BLaER1 (cell line): ENCODE results near the gene GLB1L3.
"Not testable (repeated sequence)": the region's sequence is repeated elsewhere in the genome, so short reads cannot be mapped to it uniquely, and the experiment has no call there.

Experiments
- H3K27ac ChIP-seq: shearing (Covaris generic); formaldehyde crosslinking; 2 replicates; pipeline ENCODE4 v1.8.1; 2022
- H3K27me3 ChIP-seq: shearing (Covaris generic); formaldehyde crosslinking; 2 replicates; pipeline ENCODE4 v1.8.1; 2022
- H3K36me3 ChIP-seq: shearing (Covaris generic); formaldehyde crosslinking; 2 replicates; pipeline ENCODE4 v1.8.1; 2022
- H3K4me1 ChIP-seq: shearing (Covaris generic); formaldehyde crosslinking; 2 replicates; pipeline ENCODE4 v1.8.1; 2022
- H3K4me2 ChIP-seq: shearing (Covaris generic); formaldehyde crosslinking; 2 replicates; pipeline ENCODE4 v1.8.1; 2022
- H3K4me3 ChIP-seq: shearing (Covaris generic); formaldehyde crosslinking; 2 replicates; pipeline ENCODE4 v1.8.1; 2022
- H3K9ac ChIP-seq: shearing (Covaris generic); formaldehyde crosslinking; 2 replicates; pipeline ENCODE4 v1.8.1; 2022
- H3K9me3 ChIP-seq: shearing (Covaris generic); formaldehyde crosslinking; 2 replicates; pipeline ENCODE4 v1.8.1; 2022
- H4K20me1 ChIP-seq: shearing (Covaris generic); formaldehyde crosslinking; 2 replicates; pipeline ENCODE4 v1.8.1; 2022
- Cebpa-rat ChIP-seq: shearing (Covaris generic); IDR thresholded peaks from 2 replicates; pipeline ENCODE4 v1.8.1; 2022

The GLB1L3 gene

DNA sequence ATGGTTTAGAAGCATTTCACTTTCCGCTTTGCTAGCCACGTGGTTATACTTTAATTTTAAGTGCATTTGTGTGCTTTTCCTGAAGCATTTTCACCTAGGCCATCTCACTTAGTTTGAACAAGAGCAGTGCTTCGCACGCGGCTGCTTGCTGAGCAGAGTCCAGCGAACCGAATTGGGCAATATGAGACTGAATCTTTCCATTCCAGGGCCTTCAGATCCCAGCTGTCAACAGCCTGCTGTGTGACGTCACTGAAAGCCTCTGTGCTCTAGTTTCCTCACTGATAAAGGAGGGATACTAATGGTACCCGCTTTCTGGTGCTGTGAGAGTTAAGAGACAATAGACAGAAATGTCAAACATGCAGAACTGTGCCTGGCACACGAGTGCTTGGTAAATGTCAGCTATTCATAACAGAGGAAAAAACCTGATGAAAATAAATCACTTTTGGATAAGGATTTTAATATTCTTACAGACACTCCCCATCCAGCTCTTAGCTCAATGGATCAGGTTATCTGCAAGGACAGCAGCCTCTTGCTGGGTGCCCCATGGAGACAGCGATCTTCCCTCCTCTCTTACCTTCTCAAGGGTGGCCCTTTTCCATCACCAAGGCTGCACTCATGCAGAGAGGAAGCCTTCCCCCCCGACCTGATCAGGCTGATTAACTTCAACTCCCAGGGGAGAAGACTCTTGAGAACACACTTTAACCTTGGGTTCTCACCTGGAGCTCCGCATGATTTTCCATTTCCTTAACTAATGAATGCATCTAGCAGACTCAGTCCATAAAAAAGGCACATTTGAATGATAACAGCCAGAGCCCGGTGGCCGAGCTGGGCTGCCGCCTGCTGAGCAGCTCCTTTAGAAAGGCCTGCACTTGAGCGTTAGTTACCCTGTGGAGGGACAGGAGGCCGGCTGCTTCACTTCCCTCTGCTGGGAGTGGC is 3.5 kb upstream of the GLB1L3 start:
- no peak overlapping the region for H3K27ac ChIP-seq
- TF ChIP-seq Cebpa-rat, result no peak
- H3K27me3 ChIP-seq, result peaks cover 69% of the 10 kb centered on the region
- no peaks in the 10 kb centered on the region for H3K36me3 ChIP-seq
- no peak overlapping the region for H3K4me3 ChIP-seq
- H3K4me1 ChIP-seq, result peaks cover 45% of the 10 kb centered on the region
- no peaks in the 10 kb centered on the region for H3K9me3 ChIP-seq
- no peak overlapping the region for H3K9ac ChIP-seq
- peaks cover 47% of the 10 kb centered on the region for H4K20me1 ChIP-seq
- no peak overlapping the region for H3K4me2 ChIP-seq

DNA sequence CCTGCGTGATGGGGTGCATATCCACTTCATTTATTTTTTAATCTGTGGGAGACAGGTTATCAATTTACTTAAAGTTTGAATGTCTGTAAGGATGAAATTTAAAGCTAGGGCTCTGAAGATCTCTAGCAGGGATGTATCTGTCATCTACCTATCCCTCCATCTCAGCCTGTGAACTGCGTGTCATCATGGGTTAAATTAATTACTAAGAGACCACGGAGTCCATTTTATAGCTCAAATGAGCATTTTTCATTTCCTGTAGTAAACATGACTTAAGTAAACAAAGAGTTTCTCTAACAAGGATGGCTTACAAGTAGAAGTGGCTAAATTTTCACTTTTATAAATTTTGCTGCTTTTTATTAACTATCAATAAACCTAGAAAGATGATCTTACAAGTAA is 2.9 kb upstream of the GLB1L3 start:
- TF ChIP-seq Cebpa-rat, result no peak
- Histone ChIP-seq H3K4me3 (no peak overlapping the region), H3K27me3 (peaks cover 71% of the 10 kb centered on the region)

DNA sequence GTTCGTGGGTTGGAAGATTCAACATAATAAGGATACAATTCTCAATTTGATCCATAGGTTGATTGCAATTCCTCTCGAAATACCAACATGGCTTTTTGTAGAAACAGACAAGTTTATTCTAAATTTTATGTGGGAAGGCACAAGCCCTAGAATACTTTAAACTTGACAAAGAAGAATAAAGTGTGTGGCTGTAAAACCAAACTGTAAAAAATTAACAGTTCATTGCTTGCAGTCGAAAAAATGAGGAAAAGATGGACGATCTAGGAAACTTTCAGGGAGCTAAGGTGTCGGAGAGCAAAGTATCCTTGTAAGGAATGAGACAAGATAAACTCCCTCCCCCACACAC is 1.0 kb upstream of the GLB1L3 start:
- Histone ChIP-seq H3K4me2 (peak overlapping the region; percentile 93), H3K36me3 (no peaks in the 10 kb centered on the region), H3K27ac (no peak overlapping the region), H3K9ac (no peak overlapping the region), H3K4me3 (no peak overlapping the region; the same call in 1 of the 2 replicates), H3K4me1 (peaks cover 45% of the 10 kb centered on the region), H3K27me3 (peaks cover 83% of the 10 kb centered on the region), H4K20me1 (peaks cover 54% of the 10 kb centered on the region), H3K9me3 (peaks cover 7% of the 10 kb centered on the region)
- no peak for TF ChIP-seq Cebpa-rat

More for the DNA sequence above, 2.9 kb upstream of the GLB1L3 start:
- Histone ChIP-seq H4K20me1 (peaks cover 53% of the 10 kb centered on the region), H3K9me3 (peaks cover 3% of the 10 kb centered on the region), H3K4me2 (no peak overlapping the region), H3K9ac (no peak overlapping the region), H3K36me3 (no peaks in the 10 kb centered on the region), H3K4me1 (peaks cover 51% of the 10 kb centered on the region), H3K27ac (no peak overlapping the region)

DNA sequence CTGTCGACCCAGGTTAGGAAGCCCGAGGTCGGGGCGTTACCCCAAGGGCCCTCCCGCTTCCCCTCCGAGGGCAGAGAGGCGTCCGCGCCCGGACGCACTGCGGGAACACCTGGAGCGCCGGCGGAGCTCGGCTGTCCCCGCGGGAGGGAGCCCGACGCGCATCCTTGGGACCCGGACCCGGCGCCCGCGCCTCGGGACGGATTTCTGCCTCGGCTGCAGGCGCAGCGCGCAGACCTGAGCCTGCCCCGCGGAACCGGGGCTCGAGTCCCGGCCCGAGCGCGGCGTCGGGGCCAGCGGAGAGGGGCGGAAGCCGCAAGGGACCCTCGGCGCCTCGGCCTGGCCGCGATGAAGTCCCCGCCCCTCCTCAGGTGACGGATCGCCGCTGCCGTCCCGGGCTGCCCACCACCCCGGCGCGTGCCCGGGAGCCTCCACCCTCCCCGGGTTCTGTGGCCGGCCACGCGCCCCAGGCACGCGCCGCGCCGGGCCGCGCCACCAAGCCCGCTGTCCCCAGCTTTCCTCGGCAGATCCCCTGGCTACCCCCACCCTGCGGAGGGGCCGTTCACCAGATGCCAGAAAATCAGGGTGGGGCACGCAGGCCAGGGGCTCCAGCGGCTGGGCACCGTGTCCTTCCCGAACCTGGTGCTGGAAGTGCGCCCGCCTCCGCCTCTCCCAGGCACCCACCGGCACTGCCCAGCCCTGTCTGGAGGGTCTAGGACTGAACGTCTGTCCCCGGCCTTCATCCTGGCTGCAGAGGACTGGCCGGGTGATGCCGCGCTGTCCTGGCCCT is 410 bp downstream of the GLB1L3 start:
- Histone ChIP-seq H3K9me3 (peaks cover 7% of the 10 kb centered on the region), H3K9ac (no peak overlapping the region), H3K4me2 (peak overlapping the region; percentile 93), H3K36me3 (no peaks in the 10 kb centered on the region), H3K4me1 (peaks cover 40% of the 10 kb centered on the region), H4K20me1 (peaks cover 54% of the 10 kb centered on the region), H3K27ac (no peak overlapping the region), H3K4me3 (peak overlapping the region; percentile 67), H3K27me3 (peaks cover 80% of the 10 kb centered on the region)
- no peak for TF ChIP-seq Cebpa-rat

DNA sequence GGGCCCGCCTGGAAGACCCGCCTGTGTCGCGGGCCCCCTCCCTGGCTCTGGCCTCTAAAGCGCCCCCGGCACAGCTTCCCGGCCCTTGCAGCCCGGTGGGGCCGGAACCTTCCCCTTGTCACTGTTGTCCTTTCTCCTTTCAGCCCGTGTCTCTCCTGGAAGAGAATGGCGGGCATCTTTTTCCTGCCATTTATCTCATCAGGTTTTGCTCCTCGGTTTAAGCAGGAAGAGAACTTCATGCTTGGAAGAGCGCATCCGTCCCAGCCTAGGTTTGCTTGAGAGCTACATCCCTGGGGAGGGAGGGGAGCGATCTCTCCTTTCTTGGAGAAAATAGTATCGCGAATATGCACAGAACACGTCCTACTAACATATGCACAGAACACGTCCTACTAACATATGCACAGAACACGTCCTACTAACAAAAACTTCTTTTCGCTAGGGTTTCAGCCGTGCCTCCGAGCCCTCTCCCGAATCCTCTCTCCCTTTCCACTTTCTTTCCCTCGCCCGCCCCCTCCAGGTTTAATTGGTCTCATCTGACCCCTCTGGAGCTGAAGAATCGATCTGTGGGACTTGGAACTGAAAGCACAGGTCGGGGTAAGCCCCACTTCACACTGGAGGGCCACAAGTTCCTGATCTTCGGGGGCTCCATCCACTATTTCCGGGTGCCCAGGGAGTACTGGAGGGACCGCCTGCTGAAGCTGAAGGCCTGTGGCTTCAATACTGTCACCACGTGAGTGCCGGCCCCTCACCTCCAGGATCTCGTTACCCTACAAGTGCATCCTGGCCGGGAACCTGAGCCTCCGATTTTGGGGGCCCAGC is 1.2 kb downstream of the GLB1L3 start:
- no peaks in the 10 kb centered on the region for H3K36me3 ChIP-seq
- H3K9ac ChIP-seq, result no peak overlapping the region
- no peak for TF ChIP-seq Cebpa-rat
- peaks cover 40% of the 10 kb centered on the region for H3K4me1 ChIP-seq
- peak overlapping the region; percentile 93 for H3K4me2 ChIP-seq
- H4K20me1 ChIP-seq, result peaks cover 54% of the 10 kb centered on the region
- peaks cover 7% of the 10 kb centered on the region for H3K9me3 ChIP-seq
- H3K4me3 ChIP-seq, result peak overlapping the region; percentile 67
- no peak overlapping the region for H3K27ac ChIP-seq
- peaks cover 72% of the 10 kb centered on the region for H3K27me3 ChIP-seq

DNA sequence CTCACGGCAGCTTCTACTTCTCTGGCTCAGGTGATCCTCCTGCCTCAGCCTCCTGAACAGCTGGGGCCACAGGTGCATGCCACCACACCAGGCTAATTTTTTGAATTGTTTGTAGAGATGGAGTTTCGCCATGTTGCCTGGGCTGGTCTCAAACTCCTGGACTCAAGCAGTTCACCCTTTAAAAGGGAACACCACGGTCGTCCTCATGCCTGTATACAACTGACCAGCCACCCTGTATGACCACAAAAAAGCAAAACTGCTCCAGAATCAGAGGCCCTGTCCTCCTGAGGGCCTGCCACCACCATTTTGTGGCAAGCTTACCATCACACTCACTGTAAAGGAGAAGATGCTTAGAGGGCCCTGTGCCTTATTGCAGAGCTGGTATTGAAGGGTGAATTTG is 2.2 kb downstream of the GLB1L3 start:
- Histone ChIP-seq H3K9me3 (peaks cover 7% of the 10 kb centered on the region), H3K9ac (no peak overlapping the region), H3K4me2 (no peak overlapping the region), H3K4me1 (peaks cover 32% of the 10 kb centered on the region), H3K27ac (no peak overlapping the region), H4K20me1 (peaks cover 46% of the 10 kb centered on the region), H3K27me3 (peaks cover 63% of the 10 kb centered on the region), H3K4me3 (no peak overlapping the region), H3K36me3 (no peaks in the 10 kb centered on the region)
- TF ChIP-seq Cebpa-rat, result no peak

DNA sequence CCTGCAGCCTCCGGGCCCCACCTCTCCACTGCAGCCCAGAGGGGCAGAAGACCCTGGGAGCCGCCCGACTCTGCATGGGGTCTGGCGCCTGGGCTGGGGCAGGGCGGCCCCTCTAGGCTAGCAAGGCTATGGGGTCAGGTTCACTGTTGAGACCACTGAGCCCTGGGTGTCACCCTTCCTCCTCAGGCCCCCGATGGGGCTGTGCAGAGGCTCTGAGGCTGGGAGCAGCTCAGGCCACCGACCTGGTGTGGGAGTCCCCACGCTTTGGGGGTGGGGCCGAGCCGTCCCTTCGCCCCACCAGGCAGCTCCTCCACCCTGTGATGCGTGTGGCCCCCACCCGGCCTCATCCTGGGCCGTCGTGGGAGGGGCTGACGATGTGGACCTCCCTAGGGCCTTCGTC is 5.5 kb downstream of the GLB1L3 start:
- H3K9ac ChIP-seq, H3K9me3 ChIP-seq: not testable (repeated sequence)
- H3K27me3 ChIP-seq, result peaks cover 30% of the 10 kb centered on the region

DNA sequence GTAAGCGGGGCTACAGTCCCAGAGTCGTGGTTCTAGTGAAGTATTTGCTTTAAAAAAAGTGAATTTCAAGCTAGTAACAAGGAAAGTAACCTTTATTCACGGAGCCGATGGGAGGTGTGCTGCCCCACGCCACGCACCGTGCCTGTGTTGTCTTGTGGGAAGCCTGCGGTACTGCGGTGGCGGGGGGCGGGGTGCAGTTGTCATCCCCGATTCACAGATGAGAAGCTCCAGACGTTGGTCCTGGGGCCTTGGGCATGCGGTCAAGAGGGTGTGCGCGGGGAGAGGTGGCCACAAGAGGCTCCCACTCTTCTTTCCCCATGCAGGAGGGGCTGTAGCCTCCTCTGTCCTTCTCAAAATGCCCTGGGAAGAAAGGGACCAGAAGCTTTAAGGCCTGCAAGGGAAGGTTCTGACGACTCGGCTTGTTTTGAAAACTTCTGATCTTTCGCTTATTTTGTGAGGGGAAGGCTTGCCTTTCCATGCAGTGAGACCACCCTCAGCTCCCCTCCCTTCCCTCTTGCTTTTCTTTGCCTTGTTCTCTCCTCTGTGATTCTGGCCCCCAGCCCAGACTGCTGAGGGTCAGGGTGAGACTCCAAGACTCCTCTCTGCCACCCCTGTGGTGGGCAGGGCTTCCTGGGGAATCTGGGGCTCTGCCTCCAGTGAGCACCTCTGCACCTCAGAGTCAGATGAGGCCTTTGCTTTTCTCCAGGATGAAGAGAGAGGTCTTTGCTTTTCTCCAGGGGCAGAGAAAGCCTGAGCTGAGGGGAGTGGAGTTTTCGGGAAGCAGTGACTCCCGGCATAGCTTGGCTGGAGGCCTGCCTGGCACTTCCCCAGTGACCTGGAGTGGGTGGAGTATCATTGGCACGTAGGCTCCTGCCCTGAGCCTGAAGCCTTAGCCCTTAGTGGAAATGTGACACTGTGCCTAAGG is 6.2 kb downstream of the GLB1L3 start:
- Histone ChIP-seq H4K20me1 (peaks cover 10% of the 10 kb centered on the region), H3K9ac (no peak overlapping the region), H3K27me3 (peaks cover 22% of the 10 kb centered on the region), H3K4me3 (no peak overlapping the region), H3K4me2 (no peak overlapping the region), H3K36me3 (no peaks in the 10 kb centered on the region), H3K27ac (no peak overlapping the region), H3K4me1 (peaks cover 9% of the 10 kb centered on the region), H3K9me3 (peaks cover 7% of the 10 kb centered on the region)
- TF ChIP-seq Cebpa-rat, result no peak

More for the DNA sequence above, 5.5 kb downstream of the GLB1L3 start:
- not testable (repeated sequence) for H3K27ac ChIP-seq, H3K4me2 ChIP-seq, H3K4me3 ChIP-seq, H3K36me3 ChIP-seq
- Histone ChIP-seq H4K20me1 (peaks cover 18% of the 10 kb centered on the region), H3K4me1 (peaks cover 16% of the 10 kb centered on the region)
